ENCODE measurements around the gene CDH15. TPM values are rescaled to one million over a fixed set of nuclear protein-coding genes. Genes with fewer than 3 reads are reported as not detected.
"Not testable (repeated sequence)": the region's sequence is repeated elsewhere in the genome, so short reads cannot be mapped to it uniquely, and the experiment has no call there.

The CDH15 gene
- total RNA-seq, 2 donors from 2014 or later: 0.64 to 2.7 TPM

DNA sequence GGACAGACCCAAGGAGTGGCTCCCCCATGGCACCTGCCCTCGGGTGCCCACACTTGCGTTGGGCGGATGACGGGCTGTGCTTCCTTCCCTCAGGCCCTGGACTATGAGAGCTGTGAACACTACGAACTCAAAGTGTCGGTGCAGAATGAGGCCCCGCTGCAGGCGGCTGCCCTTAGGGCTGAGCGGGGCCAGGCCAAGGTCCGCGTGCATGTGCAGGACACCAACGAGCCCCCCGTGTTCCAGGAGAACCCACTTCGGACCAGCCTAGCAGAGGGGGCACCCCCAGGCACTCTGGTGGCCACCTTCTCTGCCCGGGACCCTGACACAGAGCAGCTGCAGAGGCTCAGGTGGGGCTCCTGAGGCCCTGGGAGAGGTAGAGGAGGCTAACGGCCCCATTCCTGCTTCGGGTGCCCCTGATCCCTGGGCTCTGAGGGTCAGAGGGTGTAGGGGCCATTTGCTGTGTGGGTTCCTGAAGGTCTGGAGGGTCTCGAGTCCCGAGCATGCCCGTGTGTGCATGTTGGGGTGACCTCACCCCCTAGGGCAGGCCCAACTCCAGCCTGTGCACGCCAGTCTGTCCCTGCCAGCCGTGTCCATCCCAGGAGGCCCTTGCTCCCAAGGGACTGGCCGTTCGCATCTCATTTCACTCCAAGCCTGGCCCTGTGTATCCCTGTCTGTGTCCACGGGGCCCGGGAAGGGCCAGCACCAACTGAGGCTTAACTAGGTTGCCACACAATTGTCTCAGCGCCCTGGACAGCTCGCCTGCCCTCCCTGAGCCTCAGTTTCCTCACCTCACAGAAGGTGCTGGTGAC, 18.8 kb downstream of the CDH15 start:
- H3K4me1 ChIP-seq (replicated peaks): no peaks in the 10 kb centered on the region
- intact Hi-C loops (cut with DNase I): no loop called here
- H3K9me3 ChIP-seq: no peaks in the 10 kb centered on the region
- WGBS: 69% methylated on average over 22 of the region's 28 CpGs
- no peak overlapping the region for H3K27ac ChIP-seq
- no peak for DNase-seq (ENCODE audit: low spot score)
- H3K36me3 ChIP-seq: no peaks in the 10 kb centered on the region
- TF ChIP-seq, protein P1, sequence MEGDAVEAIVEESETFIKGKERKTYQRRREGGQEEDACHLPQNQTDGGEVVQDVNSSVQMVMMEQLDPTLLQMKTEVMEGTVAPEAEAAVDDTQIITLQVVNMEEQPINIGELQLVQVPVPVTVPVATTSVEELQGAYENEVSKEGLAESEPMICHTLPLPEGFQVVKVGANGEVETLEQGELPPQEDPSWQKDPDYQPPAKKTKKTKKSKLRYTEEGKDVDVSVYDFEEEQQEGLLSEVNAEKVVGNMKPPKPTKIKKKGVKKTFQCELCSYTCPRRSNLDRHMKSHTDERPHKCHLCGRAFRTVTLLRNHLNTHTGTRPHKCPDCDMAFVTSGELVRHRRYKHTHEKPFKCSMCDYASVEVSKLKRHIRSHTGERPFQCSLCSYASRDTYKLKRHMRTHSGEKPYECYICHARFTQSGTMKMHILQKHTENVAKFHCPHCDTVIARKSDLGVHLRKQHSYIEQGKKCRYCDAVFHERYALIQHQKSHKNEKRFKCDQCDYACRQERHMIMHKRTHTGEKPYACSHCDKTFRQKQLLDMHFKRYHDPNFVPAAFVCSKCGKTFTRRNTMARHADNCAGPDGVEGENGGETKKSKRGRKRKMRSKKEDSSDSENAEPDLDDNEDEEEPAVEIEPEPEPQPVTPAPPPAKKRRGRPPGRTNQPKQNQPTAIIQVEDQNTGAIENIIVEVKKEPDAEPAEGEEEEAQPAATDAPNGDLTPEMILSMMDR (IDR thresholded peaks at IDR 0.05): no peak
- TF ChIP-seq POLR2A (IDR thresholded peaks at IDR 0.05) (no peak), POLR2AphosphoS5 (IDR thresholded peaks at IDR 0.05) (no peak)
- H3K4me3 ChIP-seq: no peak overlapping the region
- H3K27me3 ChIP-seq (replicated peaks; ENCODE audit: insufficient read depth): no peaks in the 10 kb centered on the region

DNA sequence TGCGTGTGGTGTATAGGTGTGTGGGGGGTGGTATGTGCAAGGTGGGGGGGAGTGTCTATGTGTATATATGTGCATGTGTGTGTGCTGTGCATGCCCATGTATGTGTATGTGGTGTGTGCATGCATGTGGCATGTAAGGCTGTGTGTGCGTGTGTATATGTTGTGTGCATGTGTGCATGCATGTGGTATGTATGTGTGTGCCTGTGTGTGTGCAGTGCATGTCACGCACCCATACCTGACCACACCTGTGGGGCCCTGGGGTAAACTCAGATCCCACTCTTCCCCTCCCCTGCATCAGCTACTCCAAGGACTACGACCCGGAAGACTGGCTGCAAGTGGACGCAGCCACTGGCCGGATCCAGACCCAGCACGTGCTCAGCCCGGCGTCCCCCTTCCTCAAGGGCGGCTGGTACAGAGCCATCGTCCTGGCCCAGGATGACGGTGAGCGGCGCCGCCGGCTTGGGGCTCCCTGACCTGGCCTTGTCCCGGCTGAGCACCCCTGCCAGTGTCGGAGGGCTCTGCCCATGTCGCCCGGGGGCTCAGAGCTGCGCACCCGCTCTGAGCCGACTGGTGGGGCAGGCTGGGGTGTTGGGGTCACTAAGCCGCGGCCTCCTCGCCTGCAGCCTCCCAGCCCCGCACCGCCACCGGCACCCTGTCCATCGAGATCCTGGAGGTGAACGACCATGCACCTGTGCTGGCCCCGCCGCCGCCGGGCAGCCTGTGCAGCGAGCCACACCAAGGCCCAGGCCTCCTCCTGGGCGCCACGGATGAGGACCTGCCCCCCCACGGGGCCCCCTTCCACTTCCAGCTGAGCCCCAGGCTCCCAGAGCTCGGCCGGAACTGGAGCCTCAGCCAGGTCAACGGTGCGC, 19.7 kb downstream of the CDH15 start:
- TF ChIP-seq, protein P1 (IDR thresholded peaks at IDR 0.05): no peak
- TF ChIP-seq POLR2AphosphoS5 (IDR thresholded peaks at IDR 0.05) (no peak), POLR2A (IDR thresholded peaks at IDR 0.05) (no peak)
- H3K9me3 ChIP-seq: no peaks in the 10 kb centered on the region
- H3K27ac ChIP-seq: no peak overlapping the region
- WGBS: 49% methylated on average over 31 of the region's 44 CpGs
- H3K4me1 ChIP-seq (replicated peaks): no peaks in the 10 kb centered on the region
- no peaks in the 10 kb centered on the region for H3K36me3 ChIP-seq
- H3K27me3 ChIP-seq (replicated peaks; ENCODE audit: insufficient read depth): no peaks in the 10 kb centered on the region
- H3K4me3 ChIP-seq: no peak overlapping the region
- intact Hi-C loops (cut with DNase I): no loop called here
- DNase-seq (ENCODE audit: low spot score): no peak

DNA sequence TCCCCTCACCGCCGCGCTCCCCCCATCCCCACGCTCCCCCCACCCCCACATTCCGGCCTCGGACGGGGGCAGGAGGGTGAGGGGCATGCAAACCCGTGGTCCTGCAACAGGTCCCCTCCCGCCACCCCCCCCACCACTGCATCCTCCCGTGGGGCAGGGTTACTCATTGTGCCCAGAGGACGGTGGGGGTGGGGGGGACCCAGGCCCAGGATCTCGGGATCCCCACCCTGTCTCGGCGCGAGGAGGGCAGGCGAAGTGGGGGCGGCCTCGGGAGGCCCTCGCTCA, 20.3 kb downstream of the CDH15 start:
- Histone ChIP-seq H3K4me3 (peak overlapping the region; percentile 12 to 36), H3K27me3 (replicated peaks; ENCODE audit: insufficient read depth) (no peaks in the 10 kb centered on the region), H3K36me3 (no peaks in the 10 kb centered on the region), H3K9me3 (no peaks in the 10 kb centered on the region), H3K27ac (no peak overlapping the region), H3K4me1 (replicated peaks) (no peaks in the 10 kb centered on the region)
- TF ChIP-seq, protein P1 (IDR thresholded peaks at IDR 0.05): no peak
- no peak for TF ChIP-seq POLR2A (IDR thresholded peaks at IDR 0.05)
- TF ChIP-seq POLR2AphosphoS5 (IDR thresholded peaks at IDR 0.05): no peak
- 0% methylated on average over 7 of the region's 19 CpGs for WGBS
- intact Hi-C loops (cut with DNase I): no loop called here
- no peak for DNase-seq (ENCODE audit: low spot score)

DNA sequence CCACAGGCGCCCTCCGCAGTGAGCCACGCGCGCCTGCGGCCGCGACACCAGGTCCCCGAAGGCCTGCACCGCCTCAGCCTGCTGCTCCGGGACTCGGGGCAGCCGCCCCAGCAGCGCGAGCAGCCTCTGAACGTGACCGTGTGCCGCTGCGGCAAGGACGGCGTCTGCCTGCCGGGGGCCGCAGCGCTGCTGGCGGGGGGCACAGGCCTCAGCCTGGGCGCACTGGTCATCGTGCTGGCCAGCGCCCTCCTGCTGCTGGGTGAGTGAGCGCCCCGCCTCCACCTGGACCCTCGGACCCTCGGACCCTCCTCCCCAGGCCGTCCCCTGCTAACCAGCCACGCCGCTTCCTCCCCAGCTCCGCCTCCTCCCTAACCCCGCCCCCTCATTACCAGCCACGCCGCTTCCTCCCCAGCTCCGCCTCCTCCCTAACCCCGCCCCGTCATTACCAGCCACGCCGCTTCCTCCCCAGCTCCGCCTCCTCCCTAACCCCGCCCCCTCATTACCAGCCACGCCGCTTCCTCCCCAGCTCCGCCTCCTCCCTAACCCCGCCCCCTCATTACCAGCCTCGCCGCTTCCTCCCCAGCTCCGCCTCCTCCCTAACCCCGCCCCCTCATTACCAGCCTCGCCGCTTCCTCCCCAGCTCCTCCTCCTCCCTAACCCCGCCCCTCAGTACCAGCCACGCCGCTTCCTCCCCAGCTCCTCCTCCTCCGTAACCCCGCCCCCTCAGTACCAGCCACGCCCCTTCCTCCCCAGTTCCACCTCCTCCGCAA, 20.8 kb downstream of the CDH15 start:
- H3K27me3 ChIP-seq (replicated peaks; ENCODE audit: insufficient read depth); H3K4me1 ChIP-seq (replicated peaks); H3K36me3 ChIP-seq; intact Hi-C loops (cut with DNase I); H3K27ac ChIP-seq; H3K9me3 ChIP-seq: not testable (repeated sequence)
- peak; percentile 48 for DNase-seq (ENCODE audit: low spot score)
- peak overlapping the region; percentile 12 to 36 for H3K4me3 ChIP-seq
- WGBS: 1% methylated on average over 50 of the region's 63 CpGs

DNA sequence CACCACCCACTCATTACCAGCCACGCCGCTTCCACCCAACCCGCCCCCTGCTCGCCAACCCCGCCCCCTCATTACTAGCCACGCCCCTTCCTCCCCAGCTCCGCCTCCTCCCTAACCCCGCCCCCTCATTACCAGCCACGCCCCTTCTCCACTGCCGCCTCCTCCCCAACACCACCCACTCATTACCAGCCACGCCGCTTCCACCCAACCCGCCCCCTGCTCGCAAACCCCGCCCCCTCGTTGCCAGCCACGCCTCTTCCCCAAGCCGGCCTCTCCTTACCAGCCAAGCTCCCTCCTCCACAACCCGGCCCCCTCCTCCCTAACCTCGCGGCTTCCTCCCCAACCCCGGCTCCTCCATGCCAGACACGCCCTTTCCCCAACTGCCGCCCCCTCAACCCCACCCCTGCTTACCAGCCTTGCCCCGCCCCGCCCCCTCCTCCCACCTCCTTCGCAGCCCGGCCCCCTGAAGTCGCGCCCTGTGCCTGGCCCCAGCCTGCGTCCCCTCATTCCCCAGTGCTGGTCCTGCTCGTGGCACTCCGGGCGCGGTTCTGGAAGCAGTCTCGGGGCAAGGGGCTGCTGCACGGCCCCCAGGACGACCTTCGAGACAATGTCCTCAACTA, 21.5 kb downstream of the CDH15 start:
- WGBS: 3% methylated on average over 34 of the region's 39 CpGs
- no peak for TF ChIP-seq POLR2AphosphoS5 (IDR thresholded peaks at IDR 0.05)
- TF ChIP-seq, protein P1 (IDR thresholded peaks at IDR 0.05): no peak
- no peak for TF ChIP-seq POLR2A (IDR thresholded peaks at IDR 0.05)
- no peaks in the 10 kb centered on the region for H3K4me1 ChIP-seq (replicated peaks)
- no peaks in the 10 kb centered on the region for H3K36me3 ChIP-seq
- intact Hi-C loops (cut with DNase I): no loop called here
- H3K4me3 ChIP-seq: no peak overlapping the region
- H3K27me3 ChIP-seq (replicated peaks; ENCODE audit: insufficient read depth): no peaks in the 10 kb centered on the region
- no peak for DNase-seq (ENCODE audit: low spot score)
- H3K9me3 ChIP-seq: no peaks in the 10 kb centered on the region
- H3K27ac ChIP-seq: no peak overlapping the region
